Measurements from ENCODE around the gene HID1. TPM values are rescaled to one million over a fixed set of nuclear protein-coding genes. Genes with fewer than 3 reads are reported as not detected.
A peak's percentile ranks its signal among the peaks of the same experiment; 100 is the strongest.

Gene HID1
- total and polyA plus RNA-seq, 5 experiments from 2014 or later = 4.2 to 15.0 (median 6.9) TPM

- DNase-seq = no peak
- POLR2A ChIA-PET = interaction anchor here (0.6 to 1.0 kb wide), 2 partner anchors 9 to 11 kb away, joined by 3 read pairs; no protein-coding TSS in a partner anchor
- Mint-ChIP-seq H3K27me3 (peaks cover 0 to 5% (median 0%) of the 10 kb centered on the region in 5 donors), H3K36me3 (peaks cover 0 to 6% (median 1%) of the 10 kb centered on the region in 3 donors), H3K27ac (no peak overlapping the region), H3K4me1 (no peaks in the 10 kb centered on the region), H3K9me3 (no peaks in the 10 kb centered on the region), H3K4me3 (no peak overlapping the region)
- no peak for ATAC-seq
These were observed 20.7 kb downstream of the HID1 start for GRCh38 chr17:74951680-74952421.

- Mint-ChIP-seq H3K27ac (no peak overlapping the region), H3K4me1 (no peaks in the 10 kb centered on the region), H3K9me3 (no peaks in the 10 kb centered on the region), H3K27me3 (peaks cover 0 to 5% (median 0%) of the 10 kb centered on the region in 5 donors), H3K4me3 (no peak overlapping the region), H3K36me3 (peaks cover 0 to 6% (median 1%) of the 10 kb centered on the region in 3 donors)
- POLR2A ChIA-PET = interaction anchor here (0.6 kb wide), 1 partner anchor 10 kb away, joined by 3 read pairs; no protein-coding TSS in a partner anchor
- DNase-seq (no peak), ATAC-seq (no peak)
These were observed 21.5 kb downstream of the HID1 start for GRCh38 chr17:74951065-74951464.

DNA sequence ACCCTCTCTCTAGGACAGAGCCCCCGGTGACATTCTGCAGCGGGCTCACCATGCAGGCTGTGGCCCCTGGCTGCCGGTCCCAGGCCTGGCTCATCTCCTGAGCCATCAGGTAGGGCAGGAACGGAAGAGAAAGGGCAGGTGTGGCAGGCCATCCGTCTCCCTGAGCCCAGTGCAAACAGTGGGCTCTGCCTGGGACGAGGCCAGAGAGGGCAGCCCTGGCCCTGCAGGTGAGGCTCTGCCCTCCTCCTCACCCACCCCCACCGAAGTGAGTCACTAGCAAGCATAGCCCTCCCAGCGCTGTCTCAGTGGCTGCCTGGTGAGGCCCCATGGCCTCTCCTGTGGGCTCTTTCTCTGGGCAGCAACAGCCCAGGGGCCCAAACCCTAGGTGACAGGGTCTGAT lies 22.4 kb downstream of the HID1 start:
- ATAC-seq = no peak
- Mint-ChIP-seq H3K27ac (no peak overlapping the region), H3K4me3 (no peak overlapping the region), H3K4me1 (no peaks in the 10 kb centered on the region), H3K27me3 (peaks cover 0 to 7% (median 0%) of the 10 kb centered on the region in 5 donors), H3K36me3 (peaks cover 0 to 6% (median 1%) of the 10 kb centered on the region in 3 donors), H3K9me3 (no peaks in the 10 kb centered on the region)
- POLR2A ChIA-PET = no interaction called here
- no peak for DNase-seq

- Mint-ChIP-seq H3K9me3 (no peaks in the 10 kb centered on the region), H3K36me3 (peaks cover 0 to 2% (median 0%) of the 10 kb centered on the region in 3 donors), H3K27me3 (peaks cover 0 to 8% (median 0%) of the 10 kb centered on the region in 5 donors), H3K27ac (no peak overlapping the region), H3K4me1 (no peaks in the 10 kb centered on the region), H3K4me3 (no peak overlapping the region)
- DNase-seq = no peak
- POLR2A ChIA-PET = no interaction called here
- ATAC-seq = no peak
These were observed 23.0 kb downstream of the HID1 start for GRCh38 chr17:74949455-74950115.

DNA sequence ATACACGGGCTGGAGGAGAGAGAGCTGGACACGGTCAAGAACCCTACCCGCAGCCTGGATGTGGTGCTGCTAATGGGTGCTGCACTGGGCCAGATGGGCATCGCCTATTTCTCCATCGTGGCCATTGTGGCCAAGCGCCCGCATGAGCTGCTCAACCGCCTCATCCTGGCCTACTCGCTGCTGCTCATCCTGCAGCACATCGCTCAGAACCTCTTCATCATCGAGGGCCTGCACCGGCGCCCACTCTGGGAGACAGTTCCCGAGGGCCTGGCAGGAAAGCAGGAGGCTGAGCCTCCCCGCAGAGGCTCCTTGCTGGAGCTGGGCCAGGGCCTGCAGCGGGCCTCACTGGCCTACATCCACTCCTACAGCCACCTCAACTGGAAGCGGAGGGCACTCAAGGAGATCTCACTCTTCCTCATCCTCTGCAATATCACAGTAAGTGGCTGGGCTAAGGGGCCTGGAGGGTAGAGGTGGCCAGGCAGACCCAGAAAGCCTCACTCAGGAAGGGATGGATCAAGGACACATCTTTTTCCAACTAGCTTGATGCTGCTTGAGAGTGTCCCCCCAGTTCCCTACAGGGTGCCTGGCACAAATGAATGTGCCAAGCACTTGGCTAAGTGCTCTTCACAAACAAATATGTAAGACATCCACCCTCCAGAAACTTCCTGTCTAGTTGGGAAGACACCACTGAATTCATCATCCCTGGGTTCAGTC lies 25.4 kb downstream of the HID1 start:
- ATAC-seq = no peak
- Mint-ChIP-seq H3K27me3 (peaks cover 0 to 20% (median 2%) of the 10 kb centered on the region in 5 donors), H3K9me3 (no peaks in the 10 kb centered on the region), H3K27ac (no peak overlapping the region), H3K4me3 (no peak overlapping the region), H3K36me3 (no peaks in the 10 kb centered on the region), H3K4me1 (no peaks in the 10 kb centered on the region)
- no peak for DNase-seq
- POLR2A ChIA-PET = no interaction called here

GRCh38 chr17:74946641-74947040 lies 25.9 kb downstream of the HID1 start:
- no peaks in the 10 kb centered on the region for H3K36me3 Mint-ChIP-seq
- DNase-seq (no peak), ATAC-seq (no peak)
- H3K4me3 Mint-ChIP-seq = no peak overlapping the region
- peaks cover 2 to 25% (median 8%) of the 10 kb centered on the region in 5 donors for H3K27me3 Mint-ChIP-seq
- POLR2A ChIA-PET = no interaction called here
- no peak overlapping the region for H3K27ac Mint-ChIP-seq
- no peaks in the 10 kb centered on the region for H3K9me3 Mint-ChIP-seq
- H3K4me1 Mint-ChIP-seq = no peaks in the 10 kb centered on the region

- ATAC-seq (no peak), DNase-seq (no peak)
- Mint-ChIP-seq H3K27ac (no peak overlapping the region), H3K4me3 (no peak overlapping the region), H3K4me1 (no peaks in the 10 kb centered on the region), H3K27me3 (peaks cover 2 to 32% (median 13%) of the 10 kb centered on the region in 5 donors), H3K36me3 (no peaks in the 10 kb centered on the region), H3K9me3 (no peaks in the 10 kb centered on the region)
- POLR2A ChIA-PET = no interaction called here
These were observed 27.0 kb downstream of the HID1 start for GRCh38 chr17:74945543-74945942.

DNA sequence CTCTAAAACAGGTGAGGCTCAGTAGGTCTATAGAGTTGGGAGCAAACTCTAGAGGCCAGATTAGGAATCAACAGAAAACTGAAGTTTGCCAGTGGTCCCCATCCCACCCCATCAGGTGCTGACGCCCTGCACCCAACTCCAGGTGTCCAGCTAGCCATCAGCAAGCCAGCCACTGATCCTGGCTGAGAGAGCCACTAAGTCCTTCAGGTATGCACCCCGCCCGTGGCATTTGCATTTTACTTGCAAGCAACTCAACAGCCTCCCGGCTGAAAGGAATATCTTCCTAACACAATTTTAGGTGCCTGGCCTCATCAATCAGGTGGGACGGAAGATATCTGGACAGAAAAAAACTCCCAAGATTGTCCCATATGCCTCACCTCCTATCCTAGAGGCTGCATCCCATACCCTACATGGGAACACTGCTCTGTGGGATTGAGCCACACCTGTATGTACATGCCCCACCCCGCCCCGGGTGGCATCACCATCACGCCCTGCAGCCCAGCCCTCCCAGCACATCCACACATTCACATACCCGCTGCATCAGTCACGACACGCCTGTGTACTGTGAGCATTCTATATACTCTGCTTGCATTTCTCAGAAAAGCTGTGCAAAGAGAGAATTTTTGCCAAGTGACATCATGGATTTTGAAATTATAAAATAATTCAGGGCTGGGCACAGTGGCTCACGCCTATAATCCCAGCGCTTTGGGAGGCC lies 28.6 kb downstream of the HID1 start:
- no peak for DNase-seq
- Mint-ChIP-seq H3K36me3 (no peaks in the 10 kb centered on the region), H3K27me3 (peaks cover 3 to 41% (median 18%) of the 10 kb centered on the region in 5 donors), H3K27ac (no peak overlapping the region), H3K4me1 (peaks cover 0 to 2% (median 0%) of the 10 kb centered on the region in 4 donors), H3K4me3 (no peak overlapping the region), H3K9me3 (no peaks in the 10 kb centered on the region)
- POLR2A ChIA-PET = no interaction called here
- no peak for ATAC-seq

- H3K27me3 Mint-ChIP-seq = peaks cover 22 to 64% (median 36%) of the 10 kb centered on the region in 5 donors
- no peak overlapping the region for H3K4me3 Mint-ChIP-seq
- POLR2A ChIA-PET = interaction anchor here (0.9 kb wide), 1 partner anchor 11 kb away, joined by 3 read pairs; no protein-coding TSS in a partner anchor
- DNase-seq (no peak), ATAC-seq (no peak)
- H3K27ac Mint-ChIP-seq = no peak overlapping the region
- H3K4me1 Mint-ChIP-seq = peaks cover 0 to 6% (median 2%) of the 10 kb centered on the region in 4 donors
- no peaks in the 10 kb centered on the region for H3K36me3 Mint-ChIP-seq
- no peaks in the 10 kb centered on the region for H3K9me3 Mint-ChIP-seq
These were observed 31.3 kb downstream of the HID1 start for GRCh38 chr17:74941128-74941725.

DNA sequence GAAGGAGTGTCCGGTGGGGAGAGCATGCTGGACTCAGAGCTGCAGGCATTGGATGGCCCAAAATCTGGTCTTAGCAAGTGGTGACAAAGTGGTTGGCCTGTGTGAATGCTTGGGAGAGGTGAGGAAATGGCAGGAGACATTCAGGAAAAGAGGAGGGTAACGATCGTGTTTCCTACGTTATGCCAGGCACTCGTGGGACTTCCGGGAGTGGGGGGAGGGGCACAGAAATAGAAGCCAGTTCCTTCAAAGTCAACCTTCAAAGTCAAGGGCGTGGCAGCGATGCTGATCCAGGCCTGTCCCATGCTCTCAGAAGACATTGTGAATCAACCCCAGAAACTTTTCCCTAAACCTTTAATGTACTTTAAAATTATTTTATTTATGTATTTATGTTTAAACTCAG lies 33.0 kb downstream of the HID1 start:
- POLR2A ChIA-PET = no interaction called here
- DNase-seq (no peak), ATAC-seq (no peak)
- no peaks in the 10 kb centered on the region for H3K36me3 Mint-ChIP-seq
- H3K27ac Mint-ChIP-seq = peak overlapping the region in 1 of 10 donors; percentile 15
- H3K9me3 Mint-ChIP-seq = peaks cover 0 to 3% (median 0%) of the 10 kb centered on the region in 9 donors
- H3K27me3 Mint-ChIP-seq = peaks cover 25 to 72% (median 43%) of the 10 kb centered on the region in 5 donors
- H3K4me3 Mint-ChIP-seq = no peak overlapping the region
- H3K4me1 Mint-ChIP-seq = peaks cover 0 to 6% (median 2%) of the 10 kb centered on the region in 4 donors

DNA sequence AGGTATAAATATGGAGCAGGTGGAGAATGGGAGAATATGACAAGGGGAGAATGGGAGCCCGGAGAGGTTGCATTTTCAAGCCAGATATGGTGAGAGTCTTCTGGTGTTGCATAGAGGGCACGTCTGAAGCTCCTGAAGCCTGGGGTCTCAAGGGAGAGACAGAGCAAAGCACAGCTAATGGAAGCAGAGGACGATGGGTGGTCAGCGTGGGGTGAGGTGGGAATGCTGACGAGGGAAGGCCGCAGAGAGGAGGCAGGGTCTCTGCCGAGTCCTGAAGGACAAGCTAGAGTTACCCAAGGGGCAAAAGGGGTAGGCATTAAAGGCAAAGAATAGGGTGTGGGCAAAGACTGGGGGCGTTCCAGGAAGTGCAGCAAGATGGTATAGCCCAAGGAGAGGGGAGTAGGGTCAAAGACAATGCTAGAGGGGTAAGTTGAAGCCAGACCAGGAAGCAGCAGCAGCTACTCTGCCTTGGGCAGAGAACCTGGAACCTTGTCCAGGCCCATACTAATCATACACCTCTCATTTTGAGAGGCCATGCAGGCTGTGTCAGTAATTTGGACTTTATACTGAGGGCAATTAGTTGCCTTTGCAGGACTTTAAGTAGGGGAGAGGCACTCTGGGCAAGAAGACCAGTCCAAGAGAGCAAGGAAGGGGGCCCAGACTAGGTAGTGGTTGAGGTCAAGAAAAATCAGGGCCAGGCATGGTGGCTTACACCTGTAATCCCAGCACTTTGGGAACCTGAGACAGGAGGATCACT lies 34.2 kb downstream of the HID1 start:
- Mint-ChIP-seq H3K9me3 (peaks cover 0 to 3% (median 0%) of the 10 kb centered on the region in 9 donors), H3K4me1 (peaks cover 0 to 6% (median 2%) of the 10 kb centered on the region in 4 donors), H3K27me3 (peaks cover 30 to 76% (median 44%) of the 10 kb centered on the region in 5 donors), H3K36me3 (no peaks in the 10 kb centered on the region), H3K27ac (peak overlapping the region in 2 of 10 donors; percentile 3 to 65), H3K4me3 (no peak overlapping the region)
- no peak for ATAC-seq
- DNase-seq = no peak
- POLR2A ChIA-PET = no interaction called here

Measured in naive thymus-derived CD8-positive, alpha-beta T cell (primary cell).